AG04449 (cell line): ENCODE measurements around the gene TFPI2.

ENCODE experiments used
- CTCF ChIA-PET: fragments of 350-600 bp; formaldehyde crosslinking; extraction: SDS; loops from one replicate; lab custom pipeline; 2021; ENCODE audit warnings: antibody characterized with exemption; lab: Yijun Ruan, JAX
- POLR2A ChIA-PET: fragments of 400-600, 350-600 bp; formaldehyde crosslinking; extraction: SDS; loops from one replicate; lab custom pipeline; 2020; ENCODE audit warnings: antibody characterized with exemption, inconsistent platforms; lab: Yijun Ruan, JAX
- DNase-seq: peaks from one replicate; pipeline ENCODE4 v3.0.0-alpha.2; 2010; ENCODE audit warnings: low read depth, low spot score
- H3K4me3 ChIP-seq: 2 replicates; pipeline ENCODE4 v1.5.1; 2011; ENCODE audit warnings: low read depth, mild to moderate bottlenecking, control low read depth, low read length
- CTCF ChIP-seq: IDR thresholded peaks from one replicate; pipeline ENCODE4 v1.5.1; 2011; ENCODE audit warnings: mild to moderate bottlenecking, moderate library complexity, low read length, control low read depth, inconsistent platforms; ENCODE audit not compliant: insufficient read depth; ENCODE audit errors: missing control alignments

Gene TFPI2

GRCh38 chr7:93890464-93891068 lies at the start of gene TFPI2:
TSS of gene TFPI2 (minus strand) at chr7:93890753. CDS start at chr7:93890678, 75 bp downstream.
- TF ChIP-seq CTCF, result no peak
- no peak for DNase-seq
- ChIA-PET POLR2A (interaction anchor here (0.9 kb wide), 1 partner anchor 170 kb away, joined by 3 read pairs; no protein-coding TSS in a partner anchor), CTCF (interaction anchor here (0.6 to 6.6 kb wide), 9 partner anchors 12 to 332 kb away, joined by 3 to 73 read pairs (median 3); no protein-coding TSS in a partner anchor)
- peak within 1 kb of the TSS; percentile 70 for H3K4me3 ChIP-seq

- ChIA-PET POLR2A (no interaction called here), CTCF (no interaction called here)
- no peak overlapping the region for H3K4me3 ChIP-seq
- TF ChIP-seq CTCF, result no peak
- DNase-seq, result no peak
These were observed 47.7 kb upstream of the TFPI2 start for GRCh38 chr7:93938293-93938692.

GRCh38 chr7:93937818-93938217 lies 47.3 kb upstream of the TFPI2 start:
- no peak overlapping the region for H3K4me3 ChIP-seq
- ChIA-PET CTCF (no interaction called here), POLR2A (no interaction called here)
- DNase-seq, result no peak
- no peak for TF ChIP-seq CTCF

- ChIA-PET POLR2A (no interaction called here), CTCF (no interaction called here)
- DNase-seq, result no peak
- no peak for TF ChIP-seq CTCF
- no peak overlapping the region for H3K4me3 ChIP-seq
These were observed 44.5 kb upstream of the TFPI2 start for GRCh38 chr7:93935102-93935501.

GRCh38 chr7:93933156-93933555 lies 42.6 kb upstream of the TFPI2 start:
- ChIA-PET CTCF (no interaction called here), POLR2A (no interaction called here)
- H3K4me3 ChIP-seq, result no peak overlapping the region
- no peak for TF ChIP-seq CTCF
- DNase-seq, result no peak

GRCh38 chr7:93931655-93932054 lies 41.1 kb upstream of the TFPI2 start:
- no peak for TF ChIP-seq CTCF
- DNase-seq, result no peak
- H3K4me3 ChIP-seq, result no peak overlapping the region
- ChIA-PET CTCF (interaction anchor here (0.6 to 1.6 kb wide), 7 partner anchors 9 to 156 kb away, joined by 3 to 6 read pairs (median 4); partner anchors contain the start of gene GNG11), POLR2A (interaction anchor here (1.5 kb wide), 1 partner anchor 9 kb away, joined by 4 read pairs; no protein-coding TSS in a partner anchor)
